NCI-H187 (cell line): ENCODE results near the gene VIM.
"Not testable (repeated sequence)": the region's sequence is repeated elsewhere in the genome, so short reads cannot be mapped to it uniquely, and the experiment has no call there.

ENCODE experiments used
- DNase-seq, 2 experiments: peaks; one replicate each; lab custom pipeline; 2025; lab: John Stamatoyannopoulos, UW

VIM gene

DNA sequence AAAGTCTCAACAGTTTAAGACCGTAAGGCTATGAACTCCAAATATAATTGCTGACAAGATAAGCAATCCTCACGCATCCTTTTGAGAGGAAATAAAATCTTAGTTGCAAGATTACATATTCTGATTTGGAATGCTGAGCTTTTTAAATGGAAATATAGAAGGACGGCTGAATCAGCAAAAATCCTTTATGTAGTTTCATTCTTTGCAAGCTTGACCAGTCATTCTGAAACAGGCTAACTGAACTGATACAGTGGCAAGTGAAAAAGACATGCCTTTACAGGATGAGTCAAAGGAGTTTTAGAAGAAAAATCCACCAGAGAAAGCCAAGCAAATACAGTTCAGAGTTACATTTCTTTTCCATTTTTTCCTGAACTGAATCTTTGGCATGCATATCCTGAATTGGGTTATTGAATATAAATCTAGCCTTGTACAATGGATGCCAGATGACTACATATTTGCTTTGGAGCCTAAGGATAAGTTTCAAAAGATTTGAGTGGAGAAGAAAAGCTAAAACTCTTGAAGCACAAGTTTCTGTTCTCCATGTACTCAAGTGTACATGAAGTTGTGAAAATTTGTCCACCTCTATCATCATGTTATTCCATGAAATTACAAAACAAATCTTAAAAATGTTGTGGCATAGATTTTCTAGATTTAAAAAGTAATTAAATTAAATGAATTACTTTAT is 4.4 kb downstream of the VIM start:
- DNase-seq: no peak

DNA sequence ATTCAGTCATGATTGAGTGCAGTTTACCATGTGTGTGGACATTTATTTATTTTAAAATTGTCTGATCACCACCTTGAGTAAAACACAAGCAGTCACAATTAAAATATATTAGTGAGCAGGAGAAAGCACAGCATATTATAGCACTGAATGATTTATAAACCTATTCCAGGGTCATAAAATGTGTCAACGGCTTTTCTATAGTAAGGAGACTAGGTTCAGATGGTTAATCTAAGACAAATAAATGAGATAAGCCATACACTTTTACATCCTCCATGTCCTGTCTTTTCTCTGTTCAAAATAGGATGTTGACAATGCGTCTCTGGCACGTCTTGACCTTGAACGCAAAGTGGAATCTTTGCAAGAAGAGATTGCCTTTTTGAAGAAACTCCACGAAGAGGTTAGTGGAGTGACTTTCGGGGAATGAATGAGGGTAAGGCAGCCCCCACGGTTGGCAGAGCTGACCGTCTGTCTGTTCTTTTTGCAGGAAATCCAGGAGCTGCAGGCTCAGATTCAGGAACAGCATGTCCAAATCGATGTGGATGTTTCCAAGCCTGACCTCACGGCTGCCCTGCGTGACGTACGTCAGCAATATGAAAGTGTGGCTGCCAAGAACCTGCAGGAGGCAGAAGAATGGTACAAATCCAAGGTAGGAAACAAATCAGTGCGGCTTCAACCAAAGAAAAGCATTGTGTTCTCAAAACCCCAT is 5.4 kb downstream of the VIM start:
- DNase-seq: no peak

DNA sequence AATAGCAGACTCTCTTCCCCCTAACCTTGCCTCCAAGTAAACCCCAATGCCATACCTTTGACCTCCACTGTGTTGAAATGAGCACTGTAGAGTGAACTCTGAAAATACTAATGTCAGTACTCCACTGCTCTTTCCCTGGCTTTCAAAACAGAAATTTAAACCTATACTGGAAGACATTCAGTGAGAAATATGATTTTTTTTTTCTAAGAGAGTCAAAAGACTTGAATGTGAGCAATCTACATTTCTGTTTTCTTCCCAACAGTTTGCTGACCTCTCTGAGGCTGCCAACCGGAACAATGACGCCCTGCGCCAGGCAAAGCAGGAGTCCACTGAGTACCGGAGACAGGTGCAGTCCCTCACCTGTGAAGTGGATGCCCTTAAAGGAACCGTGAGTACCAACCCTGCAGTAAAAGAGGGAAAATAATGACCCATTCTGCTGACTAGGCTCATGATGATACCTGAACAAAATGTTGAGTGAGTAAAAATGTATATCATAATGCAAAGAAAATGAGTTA is 6.4 kb downstream of the VIM start:
- no peak for DNase-seq

- DNase-seq: no peak
Observed at GRCh38 chr10:17235136-17235535, 7.1 kb downstream of the VIM start.

DNA sequence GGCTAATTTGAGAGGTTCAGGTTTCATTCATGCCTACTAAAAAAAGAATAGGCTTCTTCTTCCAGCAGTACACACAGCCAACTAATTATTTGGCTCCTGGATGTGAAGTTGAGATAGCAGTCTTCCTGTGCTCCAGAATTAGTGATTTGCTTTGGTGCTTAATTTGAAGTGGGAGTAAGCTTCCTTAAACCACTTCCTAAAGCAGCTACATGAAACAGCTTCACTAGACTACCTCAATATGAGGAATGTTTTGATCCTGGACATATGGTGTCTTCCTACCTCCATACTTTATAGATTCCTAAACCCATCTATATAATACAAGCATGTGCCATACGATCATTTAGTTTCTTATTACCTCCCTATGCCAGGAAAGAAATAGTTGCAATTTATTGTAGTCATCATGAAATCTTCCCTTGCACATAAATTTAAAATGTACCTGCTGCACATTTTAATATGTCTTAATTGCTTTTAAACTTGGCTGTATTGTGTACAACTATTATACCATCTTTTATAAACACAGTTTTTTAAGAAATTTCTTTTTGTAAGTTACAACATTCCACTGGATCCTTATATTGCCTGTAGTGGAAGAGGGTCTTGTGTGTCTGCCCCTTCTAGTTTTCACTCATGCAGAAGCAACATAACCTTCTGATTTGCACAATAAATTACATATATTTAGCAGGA is 8.6 kb downstream of the VIM start:
- DNase-seq: no peak

DNA sequence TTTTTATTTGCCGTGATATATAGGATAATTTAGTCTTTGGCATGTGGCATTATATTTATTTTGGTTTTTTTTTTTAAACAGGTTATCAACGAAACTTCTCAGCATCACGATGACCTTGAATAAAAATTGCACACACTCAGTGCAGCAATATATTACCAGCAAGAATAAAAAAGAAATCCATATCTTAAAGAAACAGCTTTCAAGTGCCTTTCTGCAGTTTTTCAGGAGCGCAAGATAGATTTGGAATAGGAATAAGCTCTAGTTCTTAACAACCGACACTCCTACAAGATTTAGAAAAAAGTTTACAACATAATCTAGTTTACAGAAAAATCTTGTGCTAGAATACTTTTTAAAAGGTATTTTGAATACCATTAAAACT is 9.1 kb downstream of the VIM start:
- no peak for DNase-seq

GRCh38 chr10:17237915-17238444 is 9.9 kb downstream of the VIM start:
- no peak for DNase-seq

GRCh38 chr10:17238445-17239291 is 10.6 kb downstream of the VIM start:
- DNase-seq: no peak

DNA sequence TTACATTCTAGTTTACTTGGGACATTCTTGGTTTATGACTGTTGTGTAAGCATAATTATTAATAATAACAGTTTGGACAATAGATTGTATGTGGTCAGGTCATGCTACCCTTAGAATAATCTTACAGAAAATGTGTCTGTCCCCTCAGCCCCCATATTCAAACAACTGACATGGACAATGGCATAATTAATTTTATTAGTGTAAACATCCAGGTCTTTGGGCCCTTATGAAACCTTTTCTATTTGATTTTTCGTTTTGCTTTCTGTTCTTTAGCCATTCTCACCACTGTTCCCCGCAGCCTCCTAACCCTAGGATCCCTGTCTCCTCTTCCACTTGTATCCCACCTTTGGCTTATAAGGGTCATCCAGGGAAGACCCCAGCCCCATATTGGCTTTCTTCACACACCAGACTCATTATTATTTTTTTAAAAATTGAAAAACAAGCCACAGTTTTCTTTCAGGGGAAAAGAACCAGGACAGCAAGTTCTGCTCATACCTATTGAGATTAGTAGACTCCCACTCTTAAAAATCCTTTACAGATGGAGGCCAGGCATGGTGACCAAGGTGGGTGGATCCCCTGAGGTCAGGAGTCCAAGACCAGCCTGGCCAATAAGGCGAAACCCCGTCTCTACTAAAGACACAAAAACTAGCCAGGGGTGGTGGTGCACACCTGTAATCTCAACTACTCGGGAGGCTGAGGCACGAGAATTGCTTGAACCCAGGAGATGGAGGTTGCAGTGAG is 11.5 kb downstream of the VIM start:
- DNase-seq: no peak

DNA sequence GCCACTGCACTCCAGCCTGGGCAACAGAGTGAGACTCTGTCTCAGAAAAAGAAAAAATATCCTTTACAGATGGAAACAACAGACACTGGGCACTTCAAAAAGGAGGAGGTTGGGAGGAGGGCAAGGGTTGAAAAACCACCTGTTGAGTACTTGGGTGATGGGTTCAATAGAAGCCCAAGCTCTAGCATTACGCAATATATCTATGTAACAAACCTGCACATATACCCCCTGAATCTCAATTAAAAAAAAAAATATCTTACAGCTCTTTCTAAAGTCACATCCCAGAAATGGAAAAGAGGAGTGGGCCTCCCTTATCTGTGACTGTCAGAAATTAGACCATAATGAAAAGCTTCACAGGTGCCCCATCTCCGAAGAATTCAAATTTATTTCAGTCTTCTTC is 12.1 kb downstream of the VIM start:
- no peak for DNase-seq

- no peak for DNase-seq
Observed at GRCh38 chr10:17240616-17241015, 12.6 kb downstream of the VIM start.

DNA sequence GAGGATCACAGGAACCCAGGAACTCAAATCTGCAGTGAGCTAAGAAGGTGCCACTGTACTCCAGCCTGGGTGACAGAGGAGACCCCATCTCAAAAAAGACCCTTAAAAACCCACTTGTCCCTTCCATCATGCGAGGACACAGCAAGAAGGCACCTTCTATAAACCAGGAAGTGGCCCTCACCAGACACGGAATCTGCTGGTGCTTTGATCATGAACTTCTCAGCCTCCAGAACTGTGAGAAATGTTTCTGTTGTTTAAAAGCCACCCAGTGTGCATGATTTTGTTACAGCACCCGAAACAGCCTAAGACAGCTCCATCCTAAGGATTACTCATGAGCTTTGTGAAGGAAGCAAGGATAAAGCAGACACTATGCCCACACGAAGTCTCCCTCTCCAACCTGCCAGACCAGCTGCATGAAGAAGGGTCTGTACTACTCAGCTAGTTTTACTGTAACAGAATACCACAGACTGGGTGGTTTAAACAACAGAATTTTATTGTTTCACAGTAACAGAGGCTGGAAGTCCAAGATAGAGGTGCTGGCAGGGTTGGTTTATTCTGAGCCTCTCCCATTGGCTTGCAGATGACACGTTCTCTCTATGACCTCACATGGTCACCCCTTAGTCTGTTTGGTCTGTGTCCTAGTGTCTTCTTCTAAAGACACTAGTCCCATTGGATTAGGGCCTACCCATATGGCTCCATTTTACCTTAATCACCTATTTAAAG is 13.7 kb downstream of the VIM start:
- no peak for DNase-seq

- no peak for DNase-seq
Observed at GRCh38 chr10:17244700-17245365, 16.8 kb downstream of the VIM start.

DNA sequence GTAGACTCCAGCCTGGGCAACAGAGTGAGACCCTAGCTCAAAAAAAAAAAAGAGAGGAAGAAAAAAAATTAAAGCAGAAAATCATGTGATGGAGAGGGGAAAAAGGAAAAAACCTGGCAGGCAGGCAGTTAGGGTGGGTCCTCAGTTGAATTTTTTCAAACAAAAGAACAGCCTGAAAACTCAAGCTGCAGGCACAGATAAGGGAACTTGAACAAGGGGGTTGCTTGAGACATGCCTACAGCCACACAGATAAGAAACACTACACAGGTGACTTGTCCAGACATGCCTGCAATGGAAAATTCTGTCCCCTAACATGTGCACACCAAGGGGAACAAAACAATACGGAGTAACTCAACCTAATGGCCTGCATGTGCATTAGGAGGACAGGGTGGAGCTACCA is 19.2 kb downstream of the VIM start:
- DNase-seq: no peak

DNA sequence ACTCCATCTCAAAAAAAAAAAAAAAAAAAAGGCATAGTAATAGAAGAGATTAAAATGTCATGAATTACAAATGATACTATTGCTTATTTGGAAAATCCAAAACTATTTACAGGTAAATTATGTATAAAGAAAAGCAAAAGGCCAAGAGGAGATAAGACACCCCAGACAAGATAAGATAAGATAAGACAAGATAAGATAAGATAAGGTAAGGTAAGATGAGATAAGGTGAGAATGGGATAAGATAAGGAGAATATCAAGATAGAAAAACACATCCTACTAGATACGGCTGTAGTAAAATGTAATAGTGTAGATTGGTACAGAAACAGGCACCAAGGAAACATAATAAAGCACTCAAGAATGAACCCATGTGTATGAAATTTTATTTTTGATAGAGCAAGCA is 20.9 kb downstream of the VIM start:
- no peak for DNase-seq

DNA sequence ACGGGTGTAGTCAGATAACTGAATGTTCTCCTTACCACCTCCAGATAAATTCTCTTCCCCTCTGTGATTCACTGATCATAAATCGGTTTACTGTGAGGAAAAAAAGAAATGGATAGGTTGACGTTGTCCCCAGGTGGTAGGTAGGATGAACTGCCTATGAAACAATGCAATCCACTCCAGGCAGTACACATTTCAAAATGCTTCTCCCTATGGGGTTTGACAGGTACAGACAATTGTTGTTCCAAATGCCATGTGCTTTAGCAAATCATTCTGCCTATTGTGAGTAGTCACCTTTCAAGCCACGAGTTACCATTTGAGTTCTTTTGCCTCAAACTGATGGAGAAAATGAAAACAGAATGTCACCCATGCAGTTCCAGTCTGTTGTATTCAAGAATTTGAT is 21.8 kb downstream of the VIM start:
- no peak for DNase-seq

- no peak for DNase-seq
Observed at GRCh38 chr10:17250736-17251135, 22.7 kb downstream of the VIM start.

- not testable (repeated sequence) for DNase-seq
Observed at GRCh38 chr10:17254543-17255050, 26.6 kb downstream of the VIM start.

DNA sequence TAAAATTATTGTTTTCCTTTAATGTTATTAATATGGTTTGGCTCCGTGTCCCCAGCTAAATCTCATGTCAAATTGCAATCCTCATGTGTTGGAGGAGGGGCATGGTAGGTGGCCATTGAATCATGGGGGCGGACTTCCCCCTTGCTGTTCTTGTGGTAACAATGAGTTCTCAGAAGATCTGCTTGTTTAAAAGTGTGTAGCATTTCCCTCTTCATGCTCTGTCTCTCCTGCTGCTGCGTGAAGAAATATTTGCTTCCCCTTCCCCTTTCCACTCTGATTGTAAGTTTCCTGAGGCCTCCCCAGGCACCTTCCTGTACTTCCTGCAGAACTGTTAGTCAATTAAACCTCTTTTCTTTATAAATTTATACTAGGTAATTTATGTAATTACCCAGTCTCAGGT is 27.5 kb downstream of the VIM start:
- no peak for DNase-seq

DNA sequence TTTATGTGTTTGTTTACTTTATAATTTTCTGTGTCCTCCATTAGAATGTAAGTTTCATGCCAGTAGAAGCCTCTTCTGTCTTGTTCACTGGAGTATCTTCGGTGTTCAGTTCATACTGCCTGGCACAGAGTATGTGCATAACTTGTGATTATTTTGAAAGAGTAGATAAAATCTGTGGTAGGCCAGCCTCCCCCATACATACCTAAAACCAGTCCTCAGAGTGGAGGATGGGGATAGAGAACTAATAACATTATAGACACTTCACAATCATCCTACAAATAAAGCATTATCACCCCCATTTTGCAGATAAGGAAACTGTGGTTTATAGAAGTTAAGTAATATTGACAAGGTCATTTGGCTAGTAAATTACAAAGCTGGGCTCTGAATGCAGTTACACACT is 28.0 kb downstream of the VIM start:
- DNase-seq: no peak
